Activated B cell treated with CpG ODN at 0.5 μM for 24 hours (primary cell): ENCODE results near the gene KATNBL1. TPM values are rescaled to one million over a fixed set of nuclear protein-coding genes. Genes with fewer than 3 reads are reported as not detected.
A peak's percentile ranks its signal among the peaks of the same experiment; 100 is the strongest.

Experiments used
- ATAC-seq: fragments of 200-7000 bp; cut with Tn5 transposase; one replicate; pipeline ENCODE4 v1.10.0; 2021; ENCODE audit warnings: low read depth, mild to moderate bottlenecking, moderate library complexity
- CTCF ChIA-PET: fragments of 350-600 bp; sonication (Branson Sonifier 250); formaldehyde crosslinking; loops from one replicate; lab custom pipeline; 2021; ENCODE audit warnings: antibody characterized with exemption; lab: Charles Lee
- POLR2A ChIA-PET: fragments of 350-600 bp; sonication (Branson Sonifier 250); formaldehyde crosslinking; loops from one replicate; lab custom pipeline; 2021; ENCODE audit warnings: antibody characterized with exemption; lab: Charles Lee
- DNase-seq: peaks from one replicate; pipeline ENCODE4 v3.0.0; 2022
- H3K27ac Mint-ChIP-seq: one replicate; pipeline ENCODE4 v1.8.0; 2020; ENCODE audit warnings: mixed read lengths
- H3K27me3 Mint-ChIP-seq: one replicate; pipeline ENCODE4 v1.8.0; 2021; ENCODE audit warnings: mixed read lengths
- H3K36me3 Mint-ChIP-seq: one replicate; pipeline ENCODE4 v1.8.0; 2021; ENCODE audit warnings: low read depth, mixed read lengths
- H3K4me1 Mint-ChIP-seq: one replicate; pipeline ENCODE4 v1.8.0; 2021; ENCODE audit warnings: mixed read lengths
- H3K4me3 Mint-ChIP-seq: one replicate; pipeline ENCODE4 v1.8.0; 2020; ENCODE audit warnings: mild to moderate bottlenecking, mixed read lengths
- H3K9me3 Mint-ChIP-seq: one replicate; pipeline ENCODE4 v1.8.0; 2020; ENCODE audit warnings: mixed read lengths
- CTCF ChIP-seq: fragments of 200-600 bp; IDR thresholded peaks from one replicate; pipeline ENCODE4 v1.8.0; 2022; ENCODE audit warnings: antibody characterized with exemption, mild to moderate bottlenecking
- intact Hi-C: fragments of 100-400 bp; cut with micrococcal nuclease; formaldehyde crosslinking; loops from one replicate; pipeline ENCODE4 v1.15.1; 2024
- total RNA-seq: library from RNA; stranded (reverse); gene quantifications from 2 replicates; pipeline ENCODE4 v1.2.3, GENCODE V29; 2022

The KATNBL1 gene
- total RNA-seq, 1 donor from 2014 or later: 53.3 TPM

- no peak overlapping the region for H3K27ac Mint-ChIP-seq
Observed at GRCh38 chr15:34099914-34100313, 110.0 kb downstream of the KATNBL1 start.

More at GRCh38 chr15:34099914-34100313, 110.0 kb downstream of the KATNBL1 start:
- ATAC-seq: no peak
- Mint-ChIP-seq H3K27me3 (no peaks in the 10 kb centered on the region), H3K9me3 (peaks cover 4% of the 10 kb centered on the region), H3K36me3 (peaks cover 33% of the 10 kb centered on the region), H3K4me1 (peaks cover 43% of the 10 kb centered on the region), H3K4me3 (peak overlapping the region; percentile 24)
- ChIA-PET CTCF (interaction anchor here (1.1 to 1.3 kb wide), 2 partner anchors 10 to 109 kb away, joined by 3 to 4 read pairs; no protein-coding TSS in a partner anchor), POLR2A (no interaction called here)
- no peak for DNase-seq
- intact Hi-C loops: loop anchor here (2.0 to 10.0 kb wide), 4 partner anchors 37 to 1445 kb away; partner anchors contain the start of genes AQR and DPH6
- no peak for TF ChIP-seq CTCF

Other genes starting within 250 kb of the KATNBL1 start
- gene CHRM5, start 241.6 kb downstream of the KATNBL1 start, total RNA-seq: not detected in 2 replicates
- gene AVEN, start 170.9 kb downstream of the KATNBL1 start, total RNA-seq: 14.1 and 15.7 TPM in 2 replicates
- 29.8 and 31.9 TPM in 2 replicates for gene EMC7, start 108.2 kb downstream of the KATNBL1 start, total RNA-seq
- 4.8 and 5.3 TPM in 2 replicates for gene PGBD4, start 108.0 kb downstream of the KATNBL1 start, total RNA-seq
- 63.5 and 71.9 TPM in 2 replicates for gene EMC4, start 14.9 kb upstream of the KATNBL1 start, total RNA-seq
- 61.3 and 74.4 TPM in 2 replicates for gene SLC12A6, start 127.7 kb upstream of the KATNBL1 start, total RNA-seq
- gene NOP10, start 133.0 kb upstream of the KATNBL1 start, total RNA-seq: 116 and 130 TPM in 2 replicates
- not detected in 2 replicates for gene NUTM1, start 133.2 kb upstream of the KATNBL1 start, total RNA-seq
- 23.8 and 28.8 TPM in 2 replicates for gene LPCAT4, start 157.1 kb upstream of the KATNBL1 start, total RNA-seq
- gene GOLGA8A, start 227.7 kb upstream of the KATNBL1 start, total RNA-seq: 160 and 171 TPM in 2 replicates